Spinal cord (tissue), 10 donors: Measurements from ENCODE around the gene SPHKAP. TPM values are rescaled to one million over a fixed set of nuclear protein-coding genes. Genes with fewer than 3 reads are reported as not detected.

Source experiments
- DNase-seq, 6 donors: peaks; one replicate each; pipeline versions ENCODE4 v3.0.0 to v3.0.0-alpha.2; 2013 to 2015; ENCODE audit warnings: low spot score in 6 of 6, low read depth in 4 of 6
- H3K27ac ChIP-seq: one replicate; pipeline ENCODE4 v1.5.1; 2013; ENCODE audit warnings: low read depth, low read length, control low read depth
- H3K27me3 ChIP-seq: one replicate; pipeline ENCODE4 v1.6.1; 2013; ENCODE audit warnings: low read length; ENCODE audit not compliant: control insufficient read depth, insufficient read depth
- H3K36me3 ChIP-seq: one replicate; pipeline ENCODE4 v1.6.1; 2013; ENCODE audit warnings: low read length; ENCODE audit not compliant: control insufficient read depth, insufficient read depth
- H3K4me1 ChIP-seq: one replicate; pipeline ENCODE4 v1.6.1; 2013; ENCODE audit warnings: low read length; ENCODE audit not compliant: control insufficient read depth, insufficient read depth
- H3K4me3 ChIP-seq: one replicate; pipeline ENCODE4 v1.5.1; 2013; ENCODE audit warnings: low read depth, low read length, control low read depth
- H3K9me3 ChIP-seq: one replicate; pipeline ENCODE4 v1.6.1; 2013; ENCODE audit warnings: low read length; ENCODE audit not compliant: control insufficient read depth, insufficient read depth
- WGBS: methylation state at CpG from one replicate; pipeline ENCODE4 v1.1.5; 2013; ENCODE audit warnings: missing lambda C conversion rate; ENCODE audit not compliant: insufficient coverage; 5-methylcytosine and 5-hydroxymethylcytosine counted together
- polyA plus RNA-seq, 2 donors: library from polyadenylated mRNA; unstranded; fragments of 120-200 nt; gene quantifications; one replicate each; pipeline ENCODE4 v1.2.1, GENCODE V29; 2013; ENCODE audit not compliant: insufficient read length in 2 of 2
- total RNA-seq, 2 donors: library from RNA; depleted of rRNA in 1 of 2; stranded (reverse); fragments of 120-200 nt in 1 of 2; fragments of >200 nt in 1 of 2; gene quantifications; one replicate each; pipeline versions ENCODE4 v1.2.3 to v1.2.4, GENCODE V29; 2013 to 2014
- donor health status: healthy.

SPHKAP gene
- total and polyA plus RNA-seq, 4 donors = 6.9 to 33.7 (median 10.0) TPM

- Histone ChIP-seq H3K4me1 (no peaks in the 10 kb centered on the region), H3K36me3 (no peaks in the 10 kb centered on the region), H3K4me3 (no peak overlapping the region), H3K9me3 (no peaks in the 10 kb centered on the region), H3K27me3 (no peaks in the 10 kb centered on the region), H3K27ac (no peak overlapping the region)
- 73% methylated on average over 2 of the region's 4 CpGs for WGBS
- no peak for DNase-seq
Observed at GRCh38 chr2:228144961-228145360, 36.5 kb downstream of the SPHKAP start.

- no CpG with 5 or more reads among the region's 3 CpGs for WGBS
- Histone ChIP-seq H3K27me3 (no peaks in the 10 kb centered on the region), H3K9me3 (no peaks in the 10 kb centered on the region), H3K36me3 (no peaks in the 10 kb centered on the region), H3K4me3 (no peak overlapping the region), H3K4me1 (no peaks in the 10 kb centered on the region), H3K27ac (no peak overlapping the region)
- DNase-seq = no peak
Observed at GRCh38 chr2:228140934-228141528, 40.5 kb downstream of the SPHKAP start.

GRCh38 chr2:228136027-228136426, 45.5 kb downstream of the SPHKAP start:
- Histone ChIP-seq H3K9me3 (no peaks in the 10 kb centered on the region), H3K27me3 (no peaks in the 10 kb centered on the region), H3K36me3 (no peaks in the 10 kb centered on the region), H3K27ac (no peak overlapping the region), H3K4me1 (no peaks in the 10 kb centered on the region), H3K4me3 (no peak overlapping the region)
- no peak for DNase-seq
- WGBS = no CpG with 5 or more reads among the region's 3 CpGs

GRCh38 chr2:228135300-228135699, 46.2 kb downstream of the SPHKAP start:
- Histone ChIP-seq H3K9me3 (no peaks in the 10 kb centered on the region), H3K4me3 (no peak overlapping the region), H3K27me3 (no peaks in the 10 kb centered on the region), H3K4me1 (no peaks in the 10 kb centered on the region), H3K36me3 (no peaks in the 10 kb centered on the region), H3K27ac (no peak overlapping the region)
- DNase-seq = no peak
- no CpG with 5 or more reads among the region's 2 CpGs for WGBS

GRCh38 chr2:228131833-228132232, 49.7 kb downstream of the SPHKAP start:
- no CpG with 5 or more reads among the region's 8 CpGs for WGBS
- H3K4me1 ChIP-seq = no peaks in the 10 kb centered on the region
- H3K27me3 ChIP-seq = no peaks in the 10 kb centered on the region
- no peaks in the 10 kb centered on the region for H3K36me3 ChIP-seq
- no peak overlapping the region for H3K27ac ChIP-seq
- DNase-seq = no peak
- H3K4me3 ChIP-seq = no peak overlapping the region
- no peaks in the 10 kb centered on the region for H3K9me3 ChIP-seq

DNA sequence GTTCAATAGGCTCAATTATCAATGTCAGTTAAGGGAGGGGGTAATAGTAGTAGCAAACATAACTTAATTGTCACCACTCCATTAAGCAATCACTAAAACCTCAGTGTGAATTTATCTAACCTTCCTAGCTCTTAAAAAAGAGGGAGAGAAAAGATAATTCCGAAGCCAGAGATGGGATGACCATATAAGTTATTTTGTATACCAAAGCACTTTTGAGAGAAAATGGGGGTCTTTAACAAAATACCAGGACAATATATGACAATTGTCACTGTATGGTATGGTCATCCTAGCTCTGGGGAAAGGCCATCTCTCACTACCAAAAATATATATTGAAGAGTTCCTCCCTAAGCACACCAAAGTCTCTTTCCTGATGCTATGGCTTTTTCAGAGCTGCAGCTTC, 55.1 kb downstream of the SPHKAP start:
- no peaks in the 10 kb centered on the region for H3K36me3 ChIP-seq
- H3K27me3 ChIP-seq = no peaks in the 10 kb centered on the region
- no peak for DNase-seq
- no peaks in the 10 kb centered on the region for H3K9me3 ChIP-seq
- no peaks in the 10 kb centered on the region for H3K4me1 ChIP-seq
- H3K27ac ChIP-seq = no peak overlapping the region
- no CpG with 5 or more reads among the region's 1 CpG for WGBS
- H3K4me3 ChIP-seq = no peak overlapping the region

DNA sequence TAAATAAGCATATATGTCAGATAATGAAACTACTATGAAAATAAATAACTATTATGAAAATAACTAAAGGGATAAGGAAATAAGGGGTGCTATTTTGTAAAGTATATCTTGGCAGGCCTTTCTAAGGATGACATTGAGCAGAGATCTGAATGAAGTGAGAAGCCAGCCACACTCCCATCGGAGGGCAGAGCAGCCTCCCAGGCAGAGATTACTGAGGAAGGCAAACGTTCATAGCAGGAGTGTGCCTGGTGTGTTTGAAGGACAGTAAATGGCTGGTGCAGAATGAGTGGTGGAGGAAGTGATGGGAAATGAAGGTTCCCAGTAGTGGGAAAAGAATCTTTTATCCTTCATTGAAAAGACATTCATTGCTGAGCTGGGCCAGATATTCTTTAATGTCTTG, 62.5 kb downstream of the SPHKAP start:
- H3K27ac ChIP-seq = no peak overlapping the region
- DNase-seq = no peak

DNA sequence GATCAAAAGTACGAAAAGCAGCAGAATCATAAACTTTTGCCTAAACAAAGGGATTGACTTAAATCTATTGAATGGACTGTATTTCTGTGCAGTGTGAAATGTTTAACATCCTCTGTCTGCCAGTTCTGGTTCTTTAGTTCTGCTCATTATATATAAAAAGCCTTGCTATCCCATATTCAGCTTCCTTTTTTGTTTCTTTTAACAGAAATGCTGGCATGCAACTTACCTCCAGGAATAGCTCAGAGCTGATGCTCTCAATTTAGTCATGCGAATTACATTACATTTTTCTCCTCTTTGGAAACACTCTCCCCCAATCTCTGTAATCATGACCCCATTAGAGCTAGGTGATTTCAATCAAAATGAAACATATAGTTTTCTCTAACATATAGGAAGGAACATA, 73.6 kb downstream of the SPHKAP start:
- Histone ChIP-seq H3K27me3 (no peaks in the 10 kb centered on the region), H3K9me3 (no peaks in the 10 kb centered on the region), H3K36me3 (no peaks in the 10 kb centered on the region), H3K4me1 (no peaks in the 10 kb centered on the region), H3K27ac (no peak overlapping the region), H3K4me3 (no peak overlapping the region)
- WGBS = 50% methylated on average over 1 of the region's 2 CpGs
- DNase-seq = peak in 1 of 6 donors; percentile 74

More for the DNA sequence above, 62.5 kb downstream of the SPHKAP start:
- Histone ChIP-seq H3K9me3 (no peaks in the 10 kb centered on the region), H3K36me3 (no peaks in the 10 kb centered on the region), H3K4me3 (no peak overlapping the region), H3K4me1 (no peaks in the 10 kb centered on the region), H3K27me3 (no peaks in the 10 kb centered on the region)
- WGBS = 67% methylated on average over 1 of the region's 2 CpGs

GRCh38 chr2:228105526-228106250, 75.8 kb downstream of the SPHKAP start:
- DNase-seq = no peak
- WGBS = 88% methylated on average over 5 of the region's 8 CpGs
- H3K4me1 ChIP-seq = no peaks in the 10 kb centered on the region
- H3K9me3 ChIP-seq = no peaks in the 10 kb centered on the region
- H3K4me3 ChIP-seq = no peak overlapping the region
- no peaks in the 10 kb centered on the region for H3K27me3 ChIP-seq
- H3K36me3 ChIP-seq = no peaks in the 10 kb centered on the region
- no peak overlapping the region for H3K27ac ChIP-seq

DNA sequence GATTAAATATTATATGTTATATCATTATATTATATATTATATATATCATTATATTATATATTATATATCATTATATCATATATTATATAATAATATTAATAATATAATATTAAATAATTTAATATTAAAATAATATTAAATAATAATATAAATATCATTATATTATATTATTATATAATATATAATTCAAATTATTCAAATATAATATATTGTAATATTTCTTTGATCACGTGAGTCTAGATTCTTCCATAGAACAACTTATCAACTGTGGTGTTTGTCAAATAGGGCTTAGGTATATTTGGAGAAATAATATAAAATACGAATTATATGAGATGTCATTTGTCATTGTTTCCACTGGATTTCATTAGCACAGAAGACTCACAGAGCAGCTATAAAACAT, 77.3 kb downstream of the SPHKAP start:
- H3K36me3 ChIP-seq = no peaks in the 10 kb centered on the region
- no peak overlapping the region for H3K4me3 ChIP-seq
- no peaks in the 10 kb centered on the region for H3K27me3 ChIP-seq
- no peaks in the 10 kb centered on the region for H3K9me3 ChIP-seq
- DNase-seq = no peak
- no peak overlapping the region for H3K27ac ChIP-seq
- H3K4me1 ChIP-seq = no peaks in the 10 kb centered on the region
- WGBS = no CpG with 5 or more reads among the region's 2 CpGs
